HEK293 (cell line): ENCODE results near the gene LCN2.
A peak's percentile ranks its signal among the peaks of the same experiment; 100 is the strongest.

ENCODE experiments used
- ATF2 ChIP-seq: fragments of 450-650 bp; formaldehyde crosslinking; IDR thresholded peaks from 2 replicates; pipeline ENCODE4 v1.5.1; 2016; ENCODE audit warnings: missing biosample characterization, missing genetic modification characterization, low read depth
- BCL11B ChIP-seq: fragments of 450-650 bp; formaldehyde crosslinking; IDR thresholded peaks from 2 replicates; pipeline ENCODE4 v1.5.1; 2016; ENCODE audit warnings: low read depth, missing biosample characterization, missing genetic modification characterization
- BCL6B ChIP-seq: fragments of 450-650 bp; formaldehyde crosslinking; IDR thresholded peaks from 2 replicates; pipeline ENCODE4 v1.5.1; 2017; ENCODE audit warnings: missing biosample characterization, missing genetic modification characterization
- ELK4 ChIP-seq: IDR thresholded peaks from 2 replicates; pipeline ENCODE4 v1.6.1; 2011; ENCODE audit warnings: mild to moderate bottlenecking, low read depth, low read length, borderline replicate concordance
- GLI4 ChIP-seq: fragments of 450-650 bp; formaldehyde crosslinking; IDR thresholded peaks from 2 replicates; pipeline ENCODE4 v1.5.1; 2016; ENCODE audit warnings: missing biosample characterization, missing genetic modification characterization
- HOXD13 ChIP-seq: sonication (generic); formaldehyde crosslinking; IDR thresholded peaks from 2 replicates; pipeline ENCODE4 v1.8.0; 2022; ENCODE audit warnings: missing genetic modification reagents, borderline replicate concordance
- KLF16 ChIP-seq: fragments of 450-650 bp; formaldehyde crosslinking; IDR thresholded peaks from 2 replicates; pipeline ENCODE4 v1.5.1; 2017; ENCODE audit warnings: missing biosample characterization, missing genetic modification characterization
- KLF9 ChIP-seq: fragments of 450-650 bp; formaldehyde crosslinking; IDR thresholded peaks from 2 replicates; pipeline ENCODE4 v1.5.1; 2016; ENCODE audit warnings: missing biosample characterization, missing genetic modification characterization, low read depth
- OSR2 ChIP-seq: fragments of 450-650 bp; formaldehyde crosslinking; IDR thresholded peaks from 2 replicates; pipeline ENCODE4 v1.5.1; 2016; ENCODE audit warnings: missing biosample characterization, missing genetic modification characterization
- SETDB1 ChIP-seq: IDR thresholded peaks from one replicate; pipeline ENCODE4 v1.6.1; 2017; ENCODE audit warnings: mild to moderate bottlenecking, low read length, moderate library complexity, mixed read lengths; ENCODE audit not compliant: insufficient read length
- TCF7L2 ChIP-seq: IDR thresholded peaks from 2 replicates; pipeline ENCODE4 v1.6.1; 2011; ENCODE audit warnings: low read depth, mild to moderate bottlenecking, inconsistent platforms, low read length, moderate library complexity, borderline replicate concordance
- YY1 ChIP-seq: fragments of 450-650 bp; formaldehyde crosslinking; IDR thresholded peaks from 2 replicates; pipeline ENCODE4 v1.5.1; 2018; ENCODE audit warnings: missing biosample characterization, missing genetic modification characterization
- ZBTB17 ChIP-seq: fragments of 450-650 bp; formaldehyde crosslinking; IDR thresholded peaks from 2 replicates; pipeline ENCODE4 v1.5.1; 2016; ENCODE audit warnings: missing biosample characterization, missing genetic modification characterization
- ZBTB8A ChIP-seq: fragments of 450-650 bp; formaldehyde crosslinking; IDR thresholded peaks from 2 replicates; pipeline ENCODE4 v1.5.1; 2016; ENCODE audit warnings: missing biosample characterization, missing genetic modification characterization
- ZFP3 ChIP-seq: fragments of 450-650 bp; formaldehyde crosslinking; IDR thresholded peaks from 2 replicates; pipeline ENCODE4 v1.5.1; 2016; ENCODE audit warnings: low read depth, missing biosample characterization, missing genetic modification characterization
- ZNF112 ChIP-seq: fragments of 450-650 bp; formaldehyde crosslinking; IDR thresholded peaks from 2 replicates; pipeline ENCODE4 v1.5.0; 2017; ENCODE audit warnings: missing biosample characterization, missing genetic modification characterization
- ZNF133 ChIP-seq: fragments of 450-650 bp; formaldehyde crosslinking; IDR thresholded peaks from 2 replicates; pipeline ENCODE4 v1.5.1; 2016; ENCODE audit warnings: missing biosample characterization, missing genetic modification characterization
- ZNF169 ChIP-seq: fragments of 450-650 bp; formaldehyde crosslinking; IDR thresholded peaks from 2 replicates; pipeline ENCODE4 v1.5.1; 2016; ENCODE audit warnings: missing biosample characterization, missing genetic modification characterization
- ZNF2 ChIP-seq: fragments of 450-650 bp; formaldehyde crosslinking; IDR thresholded peaks from 2 replicates; pipeline ENCODE4 v1.5.1; 2016; ENCODE audit warnings: missing biosample characterization, missing genetic modification characterization
- ZNF202 ChIP-seq: fragments of 450-650 bp; formaldehyde crosslinking; IDR thresholded peaks from 2 replicates; pipeline ENCODE4 v1.5.1; 2016; ENCODE audit warnings: missing biosample characterization, missing genetic modification characterization, borderline replicate concordance
- ZNF211 ChIP-seq: fragments of 450-650 bp; formaldehyde crosslinking; IDR thresholded peaks from 2 replicates; pipeline ENCODE4 v1.5.1; 2016; ENCODE audit warnings: low read depth, missing biosample characterization, missing genetic modification characterization
- ZNF324 ChIP-seq: fragments of 450-650 bp; formaldehyde crosslinking; IDR thresholded peaks from 2 replicates; pipeline ENCODE4 v1.5.1; 2016; ENCODE audit warnings: missing biosample characterization, missing genetic modification characterization
- ZNF354C ChIP-seq: fragments of 450-650 bp; formaldehyde crosslinking; IDR thresholded peaks from 2 replicates; pipeline ENCODE4 v1.5.1; 2016; ENCODE audit warnings: missing biosample characterization, missing genetic modification characterization, low read depth, borderline replicate concordance
- ZNF488 ChIP-seq: fragments of 450-650 bp; formaldehyde crosslinking; IDR thresholded peaks from 2 replicates; pipeline ENCODE4 v1.5.1; 2016; ENCODE audit warnings: missing biosample characterization, missing genetic modification characterization
- ZNF510 ChIP-seq: fragments of 450-650 bp; formaldehyde crosslinking; IDR thresholded peaks from 2 replicates; pipeline ENCODE4 v1.5.1; 2018; ENCODE audit warnings: mild to moderate bottlenecking, missing genetic modification characterization, missing biosample characterization; ENCODE audit not compliant: insufficient replicate concordance
- ZNF513 ChIP-seq: fragments of 450-650 bp; IDR thresholded peaks from 2 replicates; pipeline ENCODE4 v1.5.1; 2018; ENCODE audit warnings: missing biosample characterization, missing genetic modification characterization
- ZNF548 ChIP-seq: fragments of 450-650 bp; formaldehyde crosslinking; IDR thresholded peaks from 2 replicates; pipeline ENCODE4 v1.5.1; 2016; ENCODE audit warnings: missing biosample characterization, missing genetic modification characterization
- ZNF560 ChIP-seq: fragments of 450-650 bp; formaldehyde crosslinking; IDR thresholded peaks from 2 replicates; pipeline ENCODE4 v1.5.1; 2017; ENCODE audit warnings: missing biosample characterization, missing genetic modification characterization, borderline replicate concordance
- ZNF600 ChIP-seq: fragments of 450-650 bp; formaldehyde crosslinking; IDR thresholded peaks from 2 replicates; pipeline ENCODE4 v1.5.1; 2016; ENCODE audit warnings: missing biosample characterization, missing genetic modification characterization
- ZNF654 ChIP-seq: fragments of 450-650 bp; formaldehyde crosslinking; IDR thresholded peaks from 2 replicates; pipeline ENCODE4 v1.5.1; 2016; ENCODE audit warnings: low read depth, missing biosample characterization, missing genetic modification characterization
- ZNF664 ChIP-seq: fragments of 450-650 bp; formaldehyde crosslinking; IDR thresholded peaks from 2 replicates; pipeline ENCODE4 v1.5.1; 2016; ENCODE audit warnings: missing biosample characterization, missing genetic modification characterization
- ZNF670 ChIP-seq: fragments of 450-650 bp; formaldehyde crosslinking; IDR thresholded peaks from 2 replicates; pipeline ENCODE4 v1.5.1; 2016; ENCODE audit warnings: missing biosample characterization, missing genetic modification characterization, low read depth
- ZNF701 ChIP-seq: fragments of 450-650 bp; formaldehyde crosslinking; IDR thresholded peaks from 2 replicates; pipeline ENCODE4 v1.5.1; 2016; ENCODE audit warnings: missing biosample characterization, missing genetic modification characterization
- ZNF843 ChIP-seq: fragments of 450-650 bp; formaldehyde crosslinking; IDR thresholded peaks from 2 replicates; pipeline ENCODE4 v1.5.1; 2016; ENCODE audit warnings: missing biosample characterization, missing genetic modification characterization
- ZSCAN30 ChIP-seq: fragments of 450-650 bp; IDR thresholded peaks from 2 replicates; pipeline ENCODE4 v1.5.1; 2018; ENCODE audit warnings: missing biosample characterization, mild to moderate bottlenecking, missing genetic modification characterization, moderate library complexity
- ZXDB ChIP-seq: fragments of 450-650 bp; formaldehyde crosslinking; IDR thresholded peaks from 2 replicates; pipeline ENCODE4 v1.5.1; 2016; ENCODE audit warnings: missing biosample characterization, missing genetic modification characterization

The LCN2 gene

GRCh38 chr9:128192601-128193371, 43.5 kb downstream of the LCN2 start (continued):
- TF ChIP-seq ATF2 (tag by site-specific recombination), result no peak
- peak; percentile 8; the same call in 1 of the 2 replicates for TF ChIP-seq ZNF654 (tag by site-specific recombination)
- no peak for TF ChIP-seq ZNF510
- no peak for TF ChIP-seq ZNF354C (tag by site-specific recombination)
- TF ChIP-seq ZBTB8A, result peak; percentile 99
- no peak for TF ChIP-seq KLF16 (tag by site-specific recombination)
- no peak for TF ChIP-seq GLI4 (tag by site-specific recombination)
- peak; percentile 82 for TF ChIP-seq ZSCAN30 (tag by site-specific recombination)
- no peak for TF ChIP-seq ZNF560 (tag by site-specific recombination)
- TF ChIP-seq BCL6B (tag by site-specific recombination), result no peak
- no peak for TF ChIP-seq ELK4
- no peak for TF ChIP-seq TCF7L2
- no peak for TF ChIP-seq ZNF169
- no peak for TF ChIP-seq ZNF112 (tag by site-specific recombination)
- TF ChIP-seq ZNF202, result no peak
- peak; percentile 88 for TF ChIP-seq ZNF600 (tag by site-specific recombination)
- no peak for TF ChIP-seq ZNF133 (tag by site-specific recombination)
- no peak for TF ChIP-seq ZNF211
- TF ChIP-seq ZNF843 (tag by site-specific recombination), result 0 out of 2 replicates have a peak, but pooled peaks have one; percentile 12
- no peak for TF ChIP-seq ZFP3
- TF ChIP-seq ZBTB17 (tag by site-specific recombination), result peak; percentile 86
- no peak for TF ChIP-seq ZNF701 (tag by site-specific recombination)
- TF ChIP-seq BCL11B (tag by site-specific recombination), result no peak
- TF ChIP-seq OSR2 (tag by site-specific recombination), result peak; percentile 38; the same call in 1 of the 2 replicates
- no peak for TF ChIP-seq ZNF664
- TF ChIP-seq ZNF548 (tag by site-specific recombination), result no peak
- TF ChIP-seq ZNF488 (tag by site-specific recombination), result no peak
- peak; percentile 57; the same call in 1 of the 2 replicates for TF ChIP-seq ZXDB (tag by site-specific recombination)
- no peak for TF ChIP-seq ZNF513
- 0 out of 2 replicates have a peak, but pooled peaks have one; percentile 7 for TF ChIP-seq ZNF2 (tag by site-specific recombination)
- TF ChIP-seq SETDB1, result no peak
- no peak for TF ChIP-seq ZNF670
- TF ChIP-seq KLF9, result peak; percentile 27; the same call in 1 of the 2 replicates
- no peak for TF ChIP-seq YY1 (tag by site-specific recombination)
- TF ChIP-seq HOXD13 (CRISPR knock-in tag), result no peak
- no peak for TF ChIP-seq ZNF324 (tag by site-specific recombination)
